AG08395 (cell line): Measurements from ENCODE around the gene TAF11L2.
"Not testable (repeated sequence)": the region's sequence is repeated elsewhere in the genome, so short reads cannot be mapped to it uniquely, and the experiment has no call there.

Experiments used
- DNase-seq: peaks from one replicate; pipeline ENCODE4 v3.0.0; 2012; ENCODE audit warnings: mixed read lengths, low spot score

TAF11L2 gene

GRCh38 chr5:17526504-17526903, 28.5 kb downstream of the TAF11L2 start:
- DNase-seq, result not testable (repeated sequence)

- DNase-seq, result not testable (repeated sequence)
Observed at GRCh38 chr5:17528369-17528768, 30.3 kb downstream of the TAF11L2 start, which contains the start of gene TAF11L6. TAF11L6 (plus strand) TSS chr5:17528669.
